GM12873 (cell line): ENCODE measurements around the gene SEC14L5.

ENCODE experiments used
- CTCF ChIP-seq: IDR thresholded peaks from 2 replicates; pipeline ENCODE4 v1.5.1; 2012; ENCODE audit warnings: low read depth, mild to moderate bottlenecking, moderate library complexity, low read length, control low read depth; ENCODE audit not compliant: insufficient read depth; ENCODE audit errors: missing control alignments

Gene SEC14L5

GRCh38 chr16:5012887-5013286 is 54.8 kb downstream of the SEC14L5 start:
- TF ChIP-seq CTCF = no peak

GRCh38 chr16:5015351-5015750 is 57.2 kb downstream of the SEC14L5 start:
- no peak for TF ChIP-seq CTCF

GRCh38 chr16:5015887-5016286 is 57.8 kb downstream of the SEC14L5 start:
- TF ChIP-seq CTCF = no peak

GRCh38 chr16:5016967-5017677 is 59.0 kb downstream of the SEC14L5 start:
- TF ChIP-seq CTCF = no peak

- TF ChIP-seq CTCF = no peak
Observed at GRCh38 chr16:5017678-5017969, 59.5 kb downstream of the SEC14L5 start.

GRCh38 chr16:5018793-5019192 is 60.7 kb downstream of the SEC14L5 start:
- no peak for TF ChIP-seq CTCF

GRCh38 chr16:5019775-5020174 is 61.6 kb downstream of the SEC14L5 start:
- no peak for TF ChIP-seq CTCF

- TF ChIP-seq CTCF = no peak
Observed at GRCh38 chr16:5020551-5020950, 62.4 kb downstream of the SEC14L5 start.
